DMS53 treated with DMSO at 0.1 percent for 48 hours (cell line): Measurements from ENCODE around the gene SYCE3.

Experiments used
- DNase-seq: peaks from one replicate; lab custom pipeline; 2025; ENCODE audit not compliant: unreplicated experiment; lab: John Stamatoyannopoulos, UW

SYCE3 gene

GRCh38 chr22:50600967-50601668 lies 38.4 kb upstream of the SYCE3 start:
- no peak for DNase-seq

GRCh38 chr22:50600538-50600937 lies 37.8 kb upstream of the SYCE3 start, which contains the start of gene MAPK8IP2:
Gene MAPK8IP2 (plus strand): TSS chr22:50600793. CDS start chr22:50600819, 26 bp downstream.
- peak; percentile 6 for DNase-seq

DNA sequence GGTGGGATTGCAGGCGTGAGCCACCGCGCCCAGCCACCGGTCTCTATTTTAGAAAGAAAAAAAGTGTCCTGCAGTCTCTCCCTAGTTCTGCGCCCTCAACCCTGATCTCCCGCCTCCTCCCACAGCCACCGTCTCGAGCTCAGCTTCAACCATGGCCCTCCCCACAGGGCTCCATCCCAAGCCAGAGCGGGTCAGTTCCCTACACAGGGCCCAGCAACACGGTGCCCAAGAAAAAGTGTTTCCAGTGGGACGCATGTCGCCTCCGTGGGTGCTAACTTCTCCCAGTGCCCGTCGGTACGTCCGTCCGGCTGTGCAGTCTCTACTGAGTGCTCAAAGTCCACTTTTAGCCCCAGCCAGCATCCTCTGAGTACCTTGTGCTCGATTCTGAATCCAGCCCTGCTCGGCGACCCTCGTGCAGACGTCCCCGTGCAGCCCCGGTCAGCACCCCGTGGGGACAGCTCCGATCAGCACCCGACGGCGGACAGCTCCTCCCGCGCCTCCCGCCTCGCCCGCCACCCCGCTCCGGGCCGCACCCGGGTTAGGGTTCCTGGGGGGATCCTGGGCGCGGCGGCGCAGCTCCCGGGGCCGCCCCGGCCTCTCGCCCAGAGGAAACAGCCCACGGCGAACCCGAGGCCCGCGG lies 37.2 kb upstream of the SYCE3 start:
- no peak for DNase-seq

- no peak for DNase-seq
These were observed 34.4 kb upstream of the SYCE3 start for GRCh38 chr22:50597097-50597496.

- no peak for DNase-seq
These were observed 32.5 kb upstream of the SYCE3 start for GRCh38 chr22:50595189-50595588.

DNA sequence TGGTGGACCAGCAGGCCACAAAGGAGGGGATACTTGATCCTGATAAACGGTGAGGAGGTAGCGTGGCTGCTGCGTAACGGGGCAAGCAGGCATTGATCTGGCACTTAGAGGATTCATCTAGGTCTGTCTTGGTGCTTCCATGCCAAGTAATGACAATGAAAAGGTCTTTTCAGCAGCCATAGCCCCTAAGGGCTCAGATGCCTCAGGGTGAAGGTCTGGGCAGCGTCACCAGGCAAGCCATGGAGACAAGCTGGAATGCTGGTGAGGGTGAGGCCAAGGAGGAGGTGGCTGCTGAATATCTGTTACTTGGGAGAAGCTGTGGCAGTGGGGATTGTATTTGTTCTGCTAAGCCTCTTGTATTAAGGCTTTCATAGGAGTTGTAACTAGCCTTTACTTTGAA lies 24.7 kb upstream of the SYCE3 start:
- no peak for DNase-seq

GRCh38 chr22:50586416-50586815 lies 23.7 kb upstream of the SYCE3 start:
- DNase-seq: no peak

DNA sequence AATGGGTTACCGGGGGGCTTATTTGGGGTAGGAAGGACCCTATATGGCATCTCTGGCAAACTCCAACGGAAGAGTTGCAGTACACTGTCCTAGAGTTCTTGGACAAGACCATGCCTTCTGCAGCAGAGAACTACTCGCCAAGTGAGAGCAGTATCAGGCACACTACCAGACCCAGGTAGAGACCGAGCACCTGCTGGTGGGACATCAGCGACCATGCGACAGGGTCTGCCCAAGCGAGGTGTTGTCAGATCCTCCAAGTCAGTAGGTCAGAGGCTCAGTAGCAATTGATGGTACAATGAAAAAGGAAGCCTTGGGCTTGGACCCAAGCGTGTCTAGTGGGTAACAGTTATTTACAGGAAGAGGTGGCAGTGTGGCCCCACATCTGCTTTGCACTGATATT lies 23.1 kb upstream of the SYCE3 start:
- DNase-seq: no peak

DNA sequence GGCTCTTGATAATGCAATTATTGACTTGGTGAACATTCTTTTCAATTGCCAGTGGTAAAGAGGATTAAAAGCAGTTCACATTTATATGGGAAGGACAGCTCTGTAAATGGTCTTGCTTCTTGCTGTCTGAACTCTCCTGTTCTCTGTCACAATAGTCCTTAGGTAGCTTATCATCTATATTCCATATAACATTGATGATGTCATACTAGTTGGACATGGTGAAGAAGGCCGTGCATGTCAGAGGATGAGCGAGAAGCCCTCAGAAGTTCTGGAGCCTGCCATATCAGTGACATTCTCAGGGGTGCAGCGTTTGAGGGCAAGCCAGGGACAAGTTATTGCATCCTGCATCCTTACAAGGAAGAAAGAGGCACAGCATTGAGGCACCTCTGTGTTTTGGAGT lies 22.5 kb upstream of the SYCE3 start:
- DNase-seq: no peak

GRCh38 chr22:50584106-50585096 lies 21.7 kb upstream of the SYCE3 start:
- DNase-seq: no peak

DNA sequence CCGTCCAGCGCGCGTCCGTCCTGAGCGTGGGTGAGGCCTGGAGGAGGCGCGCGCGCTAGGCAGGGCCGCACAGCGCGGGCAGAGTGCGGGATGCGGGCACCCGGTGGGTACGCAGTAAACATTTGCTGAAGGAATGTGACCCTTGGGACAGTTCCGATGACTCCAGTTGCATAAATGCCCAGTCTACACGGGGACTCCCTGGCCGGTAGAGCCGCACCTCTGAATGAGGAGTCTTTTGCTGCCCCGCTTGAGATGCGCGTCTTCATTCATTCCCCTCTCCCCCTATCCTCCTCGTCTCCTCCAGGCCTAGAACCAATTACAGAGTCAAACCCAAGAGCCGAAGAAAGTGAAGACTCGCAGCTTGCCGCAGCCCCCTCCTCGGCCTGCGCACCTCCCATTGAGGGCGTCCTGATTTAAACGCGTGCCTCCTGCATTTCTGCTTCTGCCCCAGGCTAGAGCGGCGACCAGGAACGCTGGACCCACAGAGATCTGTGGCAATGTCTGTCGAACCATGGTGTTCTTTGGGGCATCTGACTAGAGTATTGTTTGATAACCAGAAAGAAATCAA lies 20.7 kb upstream of the SYCE3 start:
- DNase-seq: no peak

GRCh38 chr22:50582493-50583293 lies 20.0 kb upstream of the SYCE3 start, which contains the start of gene CHKB:
Gene CHKB (minus strand): TSS chr22:50582849. CDS start chr22:50582781, 68 bp downstream.
- DNase-seq: peak; percentile 97

GRCh38 chr22:50581950-50582492 lies 19.3 kb upstream of the SYCE3 start:
- DNase-seq: peak; percentile 15

- no peak for DNase-seq
These were observed 18.6 kb upstream of the SYCE3 start for GRCh38 chr22:50581031-50581949.

GRCh38 chr22:50579752-50580151 lies 17.0 kb upstream of the SYCE3 start:
- DNase-seq: no peak

DNA sequence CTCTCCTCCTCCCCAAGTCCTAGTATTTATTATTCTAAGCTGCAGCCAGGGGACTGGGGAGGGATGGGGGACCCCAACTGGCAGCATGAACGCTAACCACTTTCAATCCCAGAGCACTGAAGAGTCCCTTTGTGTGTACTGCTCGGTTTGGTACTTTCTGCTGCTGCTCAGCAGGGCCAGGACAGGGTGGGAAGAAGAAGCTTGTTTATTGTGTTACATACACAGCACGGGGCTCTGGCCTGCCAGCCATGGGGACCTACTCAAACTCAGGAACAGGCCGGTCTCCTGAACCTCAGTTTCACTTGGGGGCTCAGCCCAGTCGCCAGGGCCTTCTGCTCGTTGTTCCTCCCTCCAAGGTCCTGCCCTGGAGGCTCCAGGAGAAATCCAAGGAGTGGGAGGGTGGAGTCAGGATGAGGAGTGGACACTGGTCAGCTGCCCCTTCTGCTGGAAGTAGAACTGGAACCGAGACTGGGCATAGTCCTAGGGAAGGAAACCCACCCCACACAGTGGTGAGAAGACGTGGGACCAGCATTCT lies 16.1 kb upstream of the SYCE3 start:
- DNase-seq: no peak

DNA sequence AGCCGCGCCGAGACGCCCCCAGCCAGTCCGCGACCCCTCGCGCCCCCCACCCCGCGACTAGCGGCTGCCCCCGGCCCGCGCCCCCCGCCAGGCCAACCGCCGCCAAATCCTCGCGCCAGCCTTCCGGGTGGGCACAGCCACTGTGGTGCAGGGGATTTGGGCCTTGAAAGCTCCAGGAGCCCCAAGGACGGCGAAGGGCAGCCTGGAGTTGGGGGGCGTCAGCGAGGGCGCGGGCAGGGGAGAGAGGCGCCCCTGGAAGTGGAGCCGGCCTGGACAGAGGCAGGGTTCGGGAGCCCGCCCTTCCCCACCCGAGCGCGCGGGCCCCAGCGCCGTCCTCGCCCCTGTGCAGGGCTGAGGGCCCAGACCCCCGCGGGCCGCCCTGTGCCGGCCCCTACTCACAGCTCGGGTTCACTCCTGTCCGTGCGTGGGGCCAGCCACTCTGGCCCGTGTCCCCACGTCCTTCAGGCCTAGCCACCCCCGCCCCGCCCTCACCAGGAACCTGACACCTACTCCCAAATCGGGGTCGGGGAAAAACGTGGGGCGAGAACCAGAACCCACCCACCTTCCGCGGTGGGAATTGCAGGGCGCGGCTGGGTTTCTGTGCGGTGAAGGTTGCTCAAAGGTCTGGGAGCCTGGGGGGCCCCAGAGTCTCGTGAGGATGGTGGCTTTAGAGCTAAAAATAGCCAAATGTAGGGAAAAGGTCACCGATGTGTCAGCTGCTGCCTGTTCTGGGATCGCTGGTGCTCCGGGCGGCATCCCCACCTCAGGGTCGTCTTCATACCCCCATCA lies 15.5 kb upstream of the SYCE3 start, which contains the start of gene CPT1B:
Gene CPT1B, minus strand, starts transcription at position 441 of the 789 bp plus-strand sequence. CDS start 512 bp downstream, outside the sequence.
- no peak for DNase-seq

DNA sequence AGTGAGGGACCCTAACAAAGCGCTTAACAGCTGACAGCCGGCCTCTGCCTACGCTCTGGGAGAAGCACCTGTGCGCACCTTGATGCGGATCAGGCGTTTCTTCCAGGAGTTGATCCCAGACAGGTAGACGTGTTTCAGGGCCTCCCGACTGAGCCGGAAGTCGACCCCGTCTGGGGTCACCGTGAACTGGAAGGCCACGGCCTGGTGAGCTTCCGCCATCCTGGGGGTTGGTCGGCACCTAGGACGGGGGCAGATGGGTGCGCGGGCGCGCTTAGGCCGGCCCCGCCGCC lies 14.9 kb upstream of the SYCE3 start:
- no peak for DNase-seq
